ENCODE data around the gene NDUFA6.

The NDUFA6 gene

GRCh38 chr22:42069801-42070516 is 20.6 kb downstream of the NDUFA6 start:
- DNase-seq, result no peak

GRCh38 chr22:42068291-42068690 is 22.3 kb downstream of the NDUFA6 start:
- DNase-seq, result no peak

- no peak for DNase-seq
Measured at GRCh38 chr22:42067671-42068251, 22.8 kb downstream of the NDUFA6 start.

- DNase-seq, result no peak
Measured at GRCh38 chr22:42066937-42067336, 23.6 kb downstream of the NDUFA6 start.

GRCh38 chr22:42066126-42066761 is 24.3 kb downstream of the NDUFA6 start:
- no peak for DNase-seq

- no peak for DNase-seq
Measured at GRCh38 chr22:42065438-42066125, 25.0 kb downstream of the NDUFA6 start.

GRCh38 chr22:42064629-42065028 is 25.9 kb downstream of the NDUFA6 start:
- DNase-seq, result no peak

GRCh38 chr22:42062506-42063170 is 27.9 kb downstream of the NDUFA6 start:
- no peak for DNase-seq

GRCh38 chr22:42061041-42061440 is 29.5 kb downstream of the NDUFA6 start:
- no peak for DNase-seq

GRCh38 chr22:42060489-42060888 is 30.1 kb downstream of the NDUFA6 start:
- no peak for DNase-seq

GRCh38 chr22:42056757-42057511 is 33.6 kb downstream of the NDUFA6 start:
- DNase-seq, result no peak

- DNase-seq, result no peak
Measured at GRCh38 chr22:42052765-42053164, 37.8 kb downstream of the NDUFA6 start.

- no peak for DNase-seq
Measured at GRCh38 chr22:42050641-42051180, 39.9 kb downstream of the NDUFA6 start.

GRCh38 chr22:42041784-42042183 is 48.8 kb downstream of the NDUFA6 start:
- DNase-seq, result no peak

- DNase-seq, result no peak
Measured at GRCh38 chr22:42039271-42039670, 51.3 kb downstream of the NDUFA6 start.

Measured in stimulated activated naive CD4-positive, alpha-beta T cell treated with Interleukin-2 at 50 U/mL for 16 hours (primary cell).